GM19395 (cell line): Measurements from ENCODE around the gene HSPA4.

Experiments used
- ATAC-seq: cut with Tn5 transposase; IDR thresholded peaks from one replicate; pipeline ENCODE4 v1.9.1; 2021; ENCODE audit warnings: mild to moderate bottlenecking, moderate library complexity; ENCODE audit not compliant: unreplicated experiment

HSPA4 gene

DNA sequence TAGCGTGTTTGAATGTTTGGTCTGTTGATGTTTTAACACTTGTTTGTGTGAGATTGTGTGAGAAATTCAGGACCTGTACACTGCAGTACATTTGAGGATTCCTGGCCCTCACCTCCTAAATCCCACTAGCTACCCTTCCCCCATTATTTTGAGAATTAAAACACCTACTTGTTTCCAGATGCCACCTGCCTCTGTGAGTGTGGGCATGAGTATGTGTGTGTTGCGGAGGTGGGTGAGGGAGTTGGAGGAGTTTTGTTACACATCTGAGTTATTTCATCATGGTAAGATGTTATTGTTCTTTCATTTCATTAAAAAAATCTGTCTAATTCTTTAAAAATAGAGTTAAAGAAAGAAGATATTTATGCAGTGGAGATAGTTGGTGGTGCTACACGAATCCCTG lies 36.3 kb downstream of the HSPA4 start:
- ATAC-seq: no peak

DNA sequence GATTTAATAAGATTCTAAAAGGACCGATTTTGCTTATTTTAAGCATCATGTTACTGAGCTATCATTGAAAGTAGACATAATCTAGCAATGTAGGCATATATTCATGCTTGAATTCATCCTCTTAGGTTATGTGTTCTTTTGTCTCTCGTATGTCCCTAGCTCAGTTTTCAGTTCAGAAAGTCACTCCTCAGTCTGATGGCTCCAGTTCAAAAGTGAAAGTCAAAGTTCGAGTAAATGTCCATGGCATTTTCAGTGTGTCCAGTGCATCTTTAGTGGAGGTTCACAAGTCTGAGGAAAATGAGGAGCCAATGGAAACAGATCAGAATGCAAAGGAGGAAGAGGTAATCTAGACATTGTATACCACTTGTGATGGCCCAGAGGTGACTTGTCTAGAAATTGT lies 39.2 kb downstream of the HSPA4 start:
- ATAC-seq: no peak

DNA sequence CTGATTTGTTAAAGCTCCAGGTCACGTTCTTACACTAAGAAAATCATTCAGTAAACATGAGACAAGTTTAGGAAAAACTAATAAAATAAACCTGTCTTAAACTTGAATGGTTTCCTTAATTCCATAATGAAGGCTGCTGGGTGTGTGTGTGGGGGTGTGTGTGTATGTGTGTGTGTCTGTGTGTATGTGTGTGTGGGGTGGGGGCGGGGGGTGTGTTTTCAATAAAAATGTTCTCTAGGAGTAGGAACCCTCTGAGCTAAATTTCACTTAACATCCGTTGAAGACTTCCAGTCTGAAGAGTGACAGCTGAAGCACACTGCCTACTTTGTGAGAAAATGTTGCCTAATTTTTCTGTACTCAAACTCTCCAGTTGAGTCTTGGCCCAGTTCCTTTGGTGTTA lies 54.5 kb downstream of the HSPA4 start:
- ATAC-seq: no peak

DNA sequence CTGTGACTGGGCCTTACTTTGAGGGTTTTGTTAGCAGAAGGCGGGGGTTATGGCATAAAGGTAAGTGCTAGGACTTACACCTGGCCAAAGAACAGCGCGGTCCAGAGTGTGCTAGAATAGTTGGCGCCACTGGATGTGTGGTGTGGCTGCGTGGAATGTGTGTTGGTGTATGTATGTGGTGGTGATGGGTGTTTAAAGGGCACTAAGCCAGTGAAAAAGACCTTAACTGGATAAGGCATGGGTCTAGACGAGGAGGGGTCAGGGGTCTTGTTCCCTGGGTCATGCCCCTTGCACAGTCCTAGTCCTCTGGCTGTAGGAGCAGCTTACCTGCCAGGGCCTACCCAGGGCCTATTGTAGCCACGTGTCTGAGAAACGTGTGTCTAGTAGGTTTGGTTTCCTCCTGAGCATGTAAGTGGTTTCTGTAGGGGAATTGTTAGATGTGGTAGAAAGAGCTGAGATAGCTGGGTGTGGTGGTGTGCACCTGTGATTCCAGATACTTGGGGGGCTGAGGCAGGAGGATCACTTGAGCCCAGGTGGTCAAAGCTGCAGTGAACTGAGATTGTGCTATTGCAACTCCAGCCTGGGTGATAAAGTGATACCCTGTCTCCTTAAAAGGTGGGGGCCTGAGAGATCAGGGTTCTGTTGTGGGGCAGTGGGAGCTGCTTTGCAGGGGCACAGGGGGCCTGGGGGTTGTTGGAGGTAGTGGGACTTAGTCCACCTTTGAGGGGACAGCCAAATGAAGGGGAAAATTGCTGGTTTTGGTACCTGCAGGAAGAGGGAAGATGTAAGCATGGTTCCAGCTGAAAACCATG lies 55.2 kb downstream of the HSPA4 start:
- ATAC-seq: no peak

DNA sequence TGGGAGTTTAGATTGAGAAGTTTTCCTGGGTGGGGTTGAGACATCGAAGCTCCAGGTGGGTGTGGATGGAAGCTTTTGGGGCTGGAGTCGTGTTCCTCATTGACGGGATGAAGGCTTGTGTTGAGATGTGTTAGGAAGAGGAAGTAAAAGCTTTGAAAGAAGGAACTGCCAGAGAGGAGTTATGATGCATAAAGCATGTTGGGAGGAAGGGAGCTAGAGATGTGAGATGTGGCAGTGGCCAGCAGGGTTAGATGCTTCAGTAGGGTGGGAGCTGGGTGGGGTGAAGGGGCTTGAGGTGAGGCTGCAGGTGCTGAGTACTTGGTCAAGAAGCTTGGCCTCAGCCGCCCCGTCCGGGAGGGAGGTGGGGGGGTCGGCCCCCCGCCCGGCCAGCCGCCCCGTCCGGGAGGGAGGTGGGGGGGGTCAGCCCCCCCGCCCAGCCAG lies 56.7 kb downstream of the HSPA4 start:
- no peak for ATAC-seq

DNA sequence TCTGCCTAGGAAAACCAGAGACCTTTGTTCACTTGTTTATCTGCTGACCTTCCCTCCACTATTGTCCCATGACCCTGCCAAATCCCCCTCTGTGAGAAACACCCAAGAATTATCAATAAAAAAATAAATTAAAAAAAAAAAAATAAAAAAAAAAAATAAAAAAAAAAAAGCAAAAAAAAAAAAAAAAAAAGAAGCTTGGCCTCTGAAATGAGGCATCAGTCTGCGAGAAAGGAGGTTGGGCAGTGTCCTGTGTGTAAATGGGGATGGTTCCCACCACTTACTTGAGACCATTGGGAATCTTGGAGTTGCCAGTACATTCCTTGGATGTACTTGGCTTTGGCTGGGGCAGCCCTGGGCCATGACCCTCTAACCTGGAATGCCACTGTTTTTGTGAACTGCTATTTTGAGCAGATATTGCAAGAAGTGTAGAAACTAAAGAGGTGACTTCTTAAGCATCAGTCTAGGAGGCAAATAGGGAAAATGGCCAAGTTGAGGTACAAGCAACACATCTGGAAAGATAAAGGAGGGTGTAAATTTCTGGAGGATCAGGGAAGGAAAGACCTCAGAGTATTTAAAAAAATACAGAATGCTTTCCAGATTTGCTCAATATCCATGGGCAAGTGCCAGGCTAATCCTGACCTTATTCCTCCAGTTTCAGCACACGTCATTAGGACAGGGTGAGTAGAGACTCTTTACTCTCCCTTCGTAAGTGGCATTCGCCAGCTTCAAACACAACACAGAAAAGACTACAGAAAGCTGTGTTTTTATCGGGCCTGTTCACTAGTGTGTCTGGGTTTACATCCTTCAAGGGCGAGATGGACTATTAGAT lies 58.1 kb downstream of the HSPA4 start:
- ATAC-seq: no peak

DNA sequence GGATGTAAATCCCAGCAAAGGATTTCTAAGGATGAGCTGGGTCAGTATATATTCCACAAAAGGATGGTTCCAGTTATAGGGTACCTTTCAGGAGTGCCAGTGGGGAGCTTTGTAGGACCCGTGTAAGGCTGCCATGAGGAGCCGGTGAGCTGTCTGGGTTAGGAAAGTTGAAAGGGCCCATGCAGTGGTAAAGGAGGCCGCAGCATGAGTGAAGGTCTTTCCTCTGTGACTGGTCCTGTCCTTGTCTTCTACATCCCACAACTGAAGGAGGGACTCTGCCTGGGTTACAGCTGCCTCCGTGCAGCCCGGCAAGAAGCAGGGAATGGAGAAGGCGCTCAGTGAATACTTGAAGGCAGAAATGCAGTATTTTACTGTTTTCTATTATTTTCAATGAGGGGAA lies 58.9 kb downstream of the HSPA4 start:
- ATAC-seq: no peak

DNA sequence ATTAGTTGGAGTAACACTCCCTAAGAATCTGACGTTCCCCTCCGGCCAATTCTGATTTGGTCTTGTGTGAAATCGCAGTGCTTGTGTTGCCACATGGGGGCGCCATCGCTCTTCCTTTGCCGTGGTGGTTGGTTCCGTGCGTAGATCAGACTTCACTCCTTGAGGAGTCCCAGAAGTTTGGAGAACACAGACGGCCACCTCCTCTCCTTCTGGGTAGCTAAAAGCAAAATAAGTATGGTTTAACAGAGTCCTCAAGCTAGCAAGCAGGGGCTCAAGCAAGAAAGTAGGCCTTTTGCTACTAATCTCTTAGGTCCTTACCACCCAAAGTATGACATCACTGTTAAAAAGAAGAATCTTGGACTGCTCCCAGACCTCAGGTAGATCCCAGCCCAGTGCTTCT lies 59.5 kb downstream of the HSPA4 start:
- ATAC-seq: no peak

DNA sequence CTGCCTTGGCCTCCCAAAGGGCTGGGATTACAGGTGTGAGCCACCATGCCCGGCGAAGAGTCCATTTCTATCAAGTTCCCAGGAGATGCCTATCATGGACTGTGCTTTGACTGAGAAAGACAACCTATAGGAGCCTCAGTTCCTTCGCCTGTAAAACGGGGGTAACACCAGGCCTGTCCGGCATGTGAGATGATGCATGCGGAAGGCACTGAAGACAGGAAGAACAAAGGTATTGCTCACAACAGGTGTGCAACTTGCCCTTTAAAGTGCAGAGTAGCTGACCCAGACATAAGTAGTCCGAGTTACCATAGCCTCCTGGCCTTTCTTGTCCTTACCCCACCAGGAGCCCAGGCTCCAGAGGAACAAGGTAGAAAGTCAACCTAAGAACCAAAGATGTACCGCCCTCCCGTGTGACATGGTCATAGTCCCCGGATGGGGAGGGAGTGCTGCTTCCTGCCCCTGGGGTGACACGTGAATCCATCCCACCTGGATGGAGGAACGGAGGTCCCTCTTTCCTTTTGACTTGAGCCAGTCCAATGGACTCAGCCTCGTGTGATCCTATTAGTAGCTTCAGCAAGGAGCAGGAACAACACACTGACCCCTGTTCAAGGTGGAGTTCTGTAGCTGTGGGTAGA lies 60.3 kb downstream of the HSPA4 start:
- no peak for ATAC-seq

DNA sequence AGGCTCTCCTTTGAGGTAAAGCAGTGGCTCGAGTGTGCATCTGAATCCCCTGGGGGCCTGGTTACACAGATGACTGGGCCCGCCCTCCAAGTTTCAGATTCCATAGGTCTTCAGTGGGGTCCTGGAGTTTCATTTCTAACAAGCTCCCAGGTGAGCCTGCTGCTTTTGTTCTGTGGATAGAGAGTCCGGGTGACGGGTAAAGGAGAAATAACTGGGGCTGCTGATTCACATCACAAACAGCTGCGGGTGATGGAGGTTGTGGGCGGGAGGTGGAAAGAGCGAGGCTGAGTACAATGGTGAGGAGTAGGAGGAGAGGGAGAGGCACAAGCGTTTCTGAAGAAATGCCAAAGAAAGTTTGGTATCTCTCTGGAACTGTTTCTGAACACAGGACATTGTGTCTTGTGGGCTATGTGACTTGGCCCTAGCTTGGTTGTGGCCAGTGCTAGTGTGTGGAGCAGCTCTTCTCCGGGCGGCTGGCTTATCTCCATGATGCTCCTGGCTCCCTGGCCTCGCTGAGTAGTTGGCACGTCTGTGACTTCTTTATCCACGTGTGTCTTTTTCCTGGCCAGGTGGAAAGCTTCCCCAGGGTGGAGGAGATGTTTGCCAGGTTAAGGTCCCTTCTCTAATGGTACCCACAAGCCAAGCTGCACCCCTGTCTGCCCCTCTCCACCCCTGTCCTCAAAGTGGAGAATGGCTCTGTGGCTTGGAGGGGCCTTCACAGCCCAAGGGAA lies 61.7 kb downstream of the HSPA4 start:
- no peak for ATAC-seq

DNA sequence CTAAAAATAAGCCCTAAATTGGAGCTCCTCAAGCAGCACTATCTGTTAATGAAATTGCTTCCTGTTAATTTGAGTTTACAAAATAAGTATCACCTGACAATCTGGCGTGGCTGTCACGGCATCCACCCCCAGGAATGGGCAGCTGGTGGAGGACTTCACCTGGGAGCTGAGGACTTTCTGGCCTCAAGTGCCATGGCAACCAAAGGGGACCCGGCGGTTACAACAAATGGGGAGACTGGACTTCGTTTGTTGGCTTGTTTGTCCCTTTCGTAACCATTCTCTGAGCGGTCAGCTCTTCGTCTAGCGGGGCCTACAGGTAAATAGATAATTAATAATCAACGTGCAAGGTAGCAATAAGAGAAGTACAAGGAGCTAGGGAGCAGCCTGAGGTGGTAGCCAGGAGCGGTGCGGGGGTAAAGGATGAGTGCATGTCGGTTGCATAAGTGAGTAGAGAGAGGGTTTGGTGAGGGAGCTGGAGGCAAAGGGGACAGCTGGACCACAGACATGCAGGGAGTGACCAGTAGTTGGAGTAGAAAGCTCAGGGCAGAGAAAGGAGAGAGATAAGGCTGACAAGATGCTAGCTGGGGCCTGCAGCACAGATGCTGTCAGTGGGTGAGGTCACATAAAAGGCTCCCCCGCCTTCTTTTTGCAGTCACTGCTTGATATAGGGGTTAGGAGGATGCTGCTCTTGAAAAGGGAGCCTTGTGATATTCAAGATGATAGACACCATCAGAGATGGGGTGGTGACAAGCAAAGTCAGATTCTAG lies 62.5 kb downstream of the HSPA4 start:
- no peak for ATAC-seq

DNA sequence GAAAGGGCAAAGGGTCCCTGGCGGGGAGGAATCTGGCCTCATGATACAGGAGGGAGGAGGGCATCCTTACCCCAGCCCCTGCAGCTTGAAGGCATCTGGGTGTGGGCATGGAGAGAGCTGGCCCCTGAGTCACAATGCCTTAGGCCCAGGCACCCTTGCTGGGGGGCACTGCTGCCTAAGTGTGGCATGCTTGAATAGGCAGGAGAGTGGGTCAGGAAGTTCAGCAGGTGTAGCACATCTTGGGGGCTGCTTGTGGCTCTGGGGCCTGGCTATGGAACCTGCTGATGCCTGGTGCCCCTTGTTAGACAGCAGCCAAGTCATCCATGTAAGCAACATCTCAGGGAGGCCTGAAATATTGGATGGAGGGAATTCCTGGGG lies 63.1 kb downstream of the HSPA4 start:
- ATAC-seq: no peak

DNA sequence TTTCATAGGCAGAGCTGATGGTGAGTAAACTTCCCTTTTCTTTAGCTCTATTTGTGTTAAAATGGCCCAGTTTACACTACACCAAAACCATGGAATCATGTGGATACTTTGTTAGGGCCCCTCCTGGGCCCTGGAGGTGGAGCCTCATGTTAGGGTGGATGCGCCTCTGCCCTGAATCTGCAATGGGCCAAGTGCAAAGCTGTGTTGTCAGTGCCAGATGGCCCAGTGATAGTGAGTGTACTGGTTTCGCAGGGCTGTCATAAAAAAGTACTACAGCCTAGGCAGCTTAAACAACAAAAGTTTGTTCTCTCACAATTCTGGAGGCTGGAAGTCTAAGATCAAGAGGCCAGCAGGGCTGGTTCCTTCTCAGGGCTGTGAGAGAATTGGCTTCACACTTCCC lies 64.8 kb downstream of the HSPA4 start:
- ATAC-seq: no peak

DNA sequence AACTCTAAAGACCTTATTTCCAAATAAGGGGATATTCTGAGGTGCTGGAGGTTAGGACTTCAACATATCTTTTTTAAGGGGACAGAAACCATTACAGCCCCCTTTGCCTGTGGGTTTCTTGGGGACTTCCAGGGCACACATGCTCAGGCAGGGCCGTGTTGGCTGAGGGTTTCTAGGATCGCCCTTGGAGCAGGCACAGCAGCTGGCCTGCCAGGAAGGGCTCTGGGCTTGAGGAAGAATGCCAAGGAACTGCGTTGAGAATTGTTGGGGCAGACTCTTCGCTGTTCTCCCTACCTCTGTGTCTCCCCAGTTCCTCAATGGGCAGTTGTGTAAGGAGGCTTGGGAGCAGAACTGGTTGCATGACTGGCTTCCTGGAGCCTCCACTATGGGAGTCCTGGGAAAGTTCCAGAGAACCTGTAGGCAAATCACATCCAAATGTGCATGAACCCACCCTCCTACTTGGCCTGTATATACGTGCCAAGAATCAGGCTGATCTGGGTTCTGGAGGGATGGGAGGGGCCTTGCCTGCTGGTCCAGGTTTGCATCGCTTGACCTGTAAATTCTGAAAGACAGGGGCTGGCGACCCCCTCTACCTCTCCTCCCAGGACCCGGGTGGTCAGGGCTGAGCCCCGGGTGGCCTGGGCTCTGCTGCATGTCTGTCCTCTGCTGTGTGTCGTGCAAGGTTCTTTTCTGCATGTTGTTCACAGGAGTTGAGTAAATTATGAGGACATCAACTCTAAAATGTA lies 65.5 kb downstream of the HSPA4 start:
- no peak for ATAC-seq

DNA sequence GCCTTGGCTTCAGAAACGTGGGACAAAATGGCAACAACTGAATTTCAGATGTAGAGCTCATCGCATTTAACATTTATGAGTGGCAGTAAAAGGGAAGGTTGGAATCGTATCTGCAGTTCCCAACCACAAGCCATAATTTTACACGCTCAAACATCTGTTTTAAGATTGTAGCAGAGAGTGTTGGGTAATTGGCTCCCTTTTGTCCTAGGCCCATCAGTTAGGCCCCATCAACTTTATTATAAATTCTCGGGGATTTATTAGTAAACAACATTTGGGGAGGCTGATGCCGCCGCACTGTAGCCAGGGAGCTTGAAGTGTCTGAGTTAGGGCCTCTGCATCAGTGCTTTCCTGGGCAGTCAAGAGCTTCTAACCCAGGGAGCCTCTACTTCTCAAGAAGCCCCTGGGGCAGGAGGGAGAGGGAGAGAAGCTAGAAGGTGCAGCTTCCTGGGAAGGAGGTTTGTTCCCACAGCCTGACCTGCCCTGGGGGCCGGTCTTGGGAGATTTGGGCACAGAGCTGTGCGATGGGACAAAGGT lies 66.2 kb downstream of the HSPA4 start:
- ATAC-seq: no peak

DNA sequence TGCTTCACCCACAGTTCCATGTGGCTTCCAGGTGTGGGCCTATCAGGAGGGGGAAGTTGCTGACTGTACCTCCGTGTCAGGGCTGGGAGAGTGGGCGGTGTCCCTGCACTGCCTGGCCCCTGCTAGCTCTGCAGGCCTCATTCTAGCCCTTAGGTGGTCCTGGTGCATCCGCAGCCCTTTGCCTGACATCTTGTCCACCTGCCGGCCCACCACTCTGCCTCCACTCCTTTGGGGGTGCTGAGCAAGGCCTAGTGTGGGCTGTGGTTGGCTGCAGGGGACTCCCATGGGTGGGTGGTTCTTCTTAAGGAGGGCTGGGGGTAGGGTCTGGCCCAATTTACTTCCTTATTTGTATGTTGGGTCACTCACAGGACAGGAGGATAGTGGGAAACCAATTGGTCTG lies 66.9 kb downstream of the HSPA4 start:
- ATAC-seq: no peak

DNA sequence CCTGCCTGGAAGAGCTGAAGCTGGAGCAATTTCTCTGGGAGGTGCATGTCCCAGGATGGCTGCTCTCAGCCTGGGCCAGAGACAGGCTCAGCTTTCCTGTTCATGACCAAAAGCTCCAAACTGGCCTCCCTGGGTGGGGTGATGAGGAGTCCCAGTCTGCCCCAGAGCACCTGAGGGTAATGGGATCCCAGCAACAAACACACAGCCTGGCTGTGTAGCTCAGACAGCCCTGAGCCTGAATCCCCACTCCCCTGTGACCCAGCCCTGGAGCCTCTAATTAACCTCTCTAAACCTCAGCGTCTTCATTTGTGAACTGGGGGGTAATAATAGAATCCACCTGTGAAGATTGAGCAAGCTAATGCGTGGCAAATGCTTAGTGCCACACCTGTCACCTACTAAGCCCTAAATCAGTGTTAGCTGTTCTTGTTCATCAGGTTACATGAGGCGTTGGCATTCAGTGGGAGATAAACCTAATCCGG lies 67.5 kb downstream of the HSPA4 start:
- no peak for ATAC-seq

DNA sequence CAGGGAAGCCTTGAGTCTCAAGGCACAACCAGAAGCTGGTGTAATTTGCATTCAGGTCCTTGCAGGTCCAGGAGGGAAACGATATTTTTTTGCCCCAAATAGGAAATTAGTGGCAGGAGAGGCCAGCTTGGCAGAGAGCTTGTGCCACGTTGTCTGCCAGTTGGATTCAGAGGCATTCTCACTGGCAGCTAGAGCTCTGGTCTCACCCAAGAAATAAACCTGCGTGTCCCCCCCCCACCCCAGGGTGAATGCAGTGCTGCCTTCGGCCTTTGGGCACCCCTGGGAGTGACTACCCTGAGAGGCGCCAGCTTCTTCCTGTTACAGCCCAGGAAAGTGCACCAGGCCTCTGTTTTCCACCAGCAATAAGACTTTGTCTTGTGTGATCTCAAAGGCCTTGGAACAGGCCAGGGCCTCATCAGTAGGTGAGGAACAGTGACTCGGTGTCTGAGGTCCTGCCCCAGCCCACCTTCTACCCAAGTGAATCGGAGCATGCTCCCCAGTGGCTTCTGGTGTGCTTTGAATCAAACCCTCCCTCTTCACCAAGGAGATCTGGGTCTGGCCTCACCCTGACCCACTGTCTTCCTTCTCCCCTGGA lies 68.4 kb downstream of the HSPA4 start:
- ATAC-seq: no peak

DNA sequence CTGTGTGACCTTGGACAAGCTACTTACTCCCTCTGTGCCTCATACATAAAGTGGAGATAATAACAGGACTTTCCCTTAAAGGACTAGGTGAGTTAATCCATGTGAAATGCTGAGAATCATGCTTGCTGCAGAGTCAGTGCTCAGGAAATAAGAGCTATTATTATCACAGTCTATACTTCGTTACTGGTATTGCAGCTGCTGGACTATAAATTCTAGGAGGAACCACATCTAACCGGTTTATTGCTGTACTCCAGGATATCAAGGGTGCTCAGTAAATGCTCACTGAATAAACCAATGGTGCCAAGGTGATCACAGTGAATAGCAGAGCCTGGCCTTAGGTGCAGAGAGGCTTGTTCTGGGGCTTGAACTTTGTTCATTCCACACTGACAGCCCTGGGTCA lies 69.3 kb downstream of the HSPA4 start:
- no peak for ATAC-seq
